HG03342 (cell line): ENCODE data around the gene NPPB.

Source experiments
- ATAC-seq: cut with Tn5 transposase; IDR thresholded peaks from one replicate; pipeline ENCODE4 v1.9.1; 2021; ENCODE audit warnings: mild to moderate bottlenecking, moderate library complexity; ENCODE audit not compliant: unreplicated experiment

NPPB gene

GRCh38 chr1:11836955-11837766, 21.6 kb downstream of the NPPB start:
- ATAC-seq, result no peak

- ATAC-seq, result no peak
Observed at GRCh38 chr1:11835441-11836225, 23.1 kb downstream of the NPPB start.

- ATAC-seq, result no peak
Observed at GRCh38 chr1:11833900-11834299, 24.8 kb downstream of the NPPB start.

- no peak for ATAC-seq
Observed at GRCh38 chr1:11833497-11833896, 25.2 kb downstream of the NPPB start.

- no peak for ATAC-seq
Observed at GRCh38 chr1:11831945-11832725, 26.6 kb downstream of the NPPB start.

- ATAC-seq, result no peak
Observed at GRCh38 chr1:11828511-11828910, 30.2 kb downstream of the NPPB start.

GRCh38 chr1:11826946-11827345, 31.8 kb downstream of the NPPB start:
- no peak for ATAC-seq

GRCh38 chr1:11825131-11825530, 33.6 kb downstream of the NPPB start:
- ATAC-seq, result no peak

- no peak for ATAC-seq
Observed at GRCh38 chr1:11823366-11824137, 35.2 kb downstream of the NPPB start.

- ATAC-seq, result no peak
Observed at GRCh38 chr1:11822091-11822490, 36.7 kb downstream of the NPPB start.

- no peak for ATAC-seq
Observed at GRCh38 chr1:11817192-11817591, 41.6 kb downstream of the NPPB start.

- no peak for ATAC-seq
Observed at GRCh38 chr1:11813021-11813420, 45.7 kb downstream of the NPPB start.
